Activated T-cell treated with anti-CD3 and anti-CD28 coated beads for 4 hours (primary cell): ENCODE results near the gene SNAI1.

Source experiments
- DNase-seq: peaks from one replicate; pipeline ENCODE4 v3.0.0-alpha.2; 2020

SNAI1 gene

GRCh38 chr20:50014570-50015562, 32.1 kb downstream of the SNAI1 start:
- DNase-seq: no peak

- DNase-seq: no peak
These were observed 32.8 kb downstream of the SNAI1 start for GRCh38 chr20:50015636-50015992.

GRCh38 chr20:50015993-50016770, 33.4 kb downstream of the SNAI1 start:
- no peak for DNase-seq

GRCh38 chr20:50017160-50017559, 34.4 kb downstream of the SNAI1 start:
- DNase-seq: no peak

- no peak for DNase-seq
These were observed 34.9 kb downstream of the SNAI1 start for GRCh38 chr20:50017576-50018248.

- no peak for DNase-seq
These were observed 36.9 kb downstream of the SNAI1 start for GRCh38 chr20:50019466-50020256.

- no peak for DNase-seq
These were observed 37.5 kb downstream of the SNAI1 start for GRCh38 chr20:50020288-50020687.

GRCh38 chr20:50022676-50023075, 39.9 kb downstream of the SNAI1 start:
- no peak for DNase-seq

- no peak for DNase-seq
These were observed 40.5 kb downstream of the SNAI1 start for GRCh38 chr20:50023116-50023805.

- DNase-seq: no peak
These were observed 44.2 kb downstream of the SNAI1 start for GRCh38 chr20:50026746-50027575.

- DNase-seq: no peak
These were observed 44.9 kb downstream of the SNAI1 start for GRCh38 chr20:50027611-50028105.

- no peak for DNase-seq
These were observed 46.4 kb downstream of the SNAI1 start for GRCh38 chr20:50029083-50029696.

- DNase-seq: no peak
These were observed 47.1 kb downstream of the SNAI1 start for GRCh38 chr20:50029697-50030461.

GRCh38 chr20:50032955-50033666, 50.3 kb downstream of the SNAI1 start:
- DNase-seq: no peak

GRCh38 chr20:50034567-50035180, 51.9 kb downstream of the SNAI1 start:
- no peak for DNase-seq

- DNase-seq: no peak
These were observed 53.9 kb downstream of the SNAI1 start for GRCh38 chr20:50036703-50037102.

GRCh38 chr20:50037123-50037522, 54.3 kb downstream of the SNAI1 start:
- no peak for DNase-seq

GRCh38 chr20:50037575-50037974, 54.8 kb downstream of the SNAI1 start:
- no peak for DNase-seq
